Measurements from ENCODE around the gene ZNF350. TPM values are rescaled to one million over a fixed set of nuclear protein-coding genes. Genes with fewer than 3 reads are reported as not detected.

Gene ZNF350
- total and polyA plus RNA-seq, 2 donors (not counting 3 experiments of a cell fraction or from before 2014, with no cell fraction given): 2.6 to 9.8 TPM

GRCh38 chr19:52010674-52011073 is 24.0 kb upstream of the ZNF350 start:
- H3K27me3 ChIP-seq (ENCODE audit: control insufficient read depth in 2 of 2, insufficient read depth in 2 of 2, low read length in 2 of 2): no peaks in the 10 kb centered on the region
- H3K4me1 ChIP-seq (ENCODE audit: control insufficient read depth, extremely low read depth, insufficient read depth, low read length): peaks cover 7% of the 10 kb centered on the region
- H3K4me2 ChIP-seq (ENCODE audit: insufficient read depth, low read length): no peak overlapping the region
- POLR2A ChIA-PET: no interaction called here
- H3K36me3 ChIP-seq (ENCODE audit: control insufficient read depth in 2 of 2, extremely low read depth in 1 of 2, insufficient read depth in 2 of 2, low read length in 2 of 2): peaks cover 0 to 3% of the 10 kb centered on the region in 2 experiments
- no peaks in the 10 kb centered on the region for H4K20me1 ChIP-seq (replicated peaks; ENCODE audit: control insufficient read depth, extremely low read depth, insufficient read depth, low read length)
- no peaks in the 10 kb centered on the region for H3K9me3 ChIP-seq (replicated peaks; ENCODE audit: control insufficient read depth, insufficient read depth, low read length)
- H3K9me1 ChIP-seq (replicated peaks; ENCODE audit: control insufficient read depth, extremely low read depth, insufficient read depth, low read length): no peaks in the 10 kb centered on the region
- FAIRE-seq: no peak
- BruUV-seq (replicated peaks): no TSS peak
- dilution Hi-C loops (cut with MboI; ENCODE audit: extremely low pct_ligation_motif_present, low sequenced_read_pairs) (no loop called here), intact Hi-C loops (cut with micrococcal nuclease) (no loop called here)
- DNase-seq (ENCODE audit: low read depth, low spot score): no peak
- H3K4me3 ChIP-seq (replicated peaks in 1 of 3; ENCODE audit: insufficient read depth in 1 of 3, low read depth in 1 of 3, low read length in 3 of 3): no peak overlapping the region
- TF ChIP-seq JUN (IDR thresholded peaks at IDR 0.05; ENCODE audit: borderline replicate concordance, insufficient read depth, insufficient read length, low read depth) (no peak), GATA2 (IDR thresholded peaks at IDR 0.05; ENCODE audit: insufficient read depth, insufficient read length, low read depth, low read length) (no peak), CTCF (IDR thresholded peaks at IDR 0.05; ENCODE audit: extremely low read depth in 1 of 2, insufficient read depth in 1 of 2, low read depth in 1 of 2, low read length in 2 of 2) (no peak), MAX (IDR thresholded peaks at IDR 0.05; ENCODE audit: insufficient read depth, insufficient read length) (no peak), EZH2 (IDR thresholded peaks at IDR 0.05; ENCODE audit: borderline replicate concordance, low read depth, low read length, severe bottlenecking) (no peak), POLR2AphosphoS5 (IDR thresholded peaks at IDR 0.05; ENCODE audit: insufficient read depth, low read depth, low read length) (no peak), POLR2A (IDR thresholded peaks at IDR 0.05; ENCODE audit: low read depth, low read length) (no peak)
- CTCF ChIA-PET: no interaction called here
- H2AFZ ChIP-seq (ENCODE audit: low read depth, low read length): no peak overlapping the region
- H3K27ac ChIP-seq (ENCODE audit: insufficient read depth, low read depth, low read length): no peak overlapping the region
- no peaks in the 10 kb centered on the region for H3K79me2 ChIP-seq (ENCODE audit: control insufficient read depth, insufficient read depth, low read length)
- no peak overlapping the region for H3K9ac ChIP-seq (replicated peaks; ENCODE audit: extremely low read depth, insufficient read depth, low read length)

Measured in endothelial cell of umbilical vein (primary cell).